ENCODE data around the gene PUM1.
"Not testable (repeated sequence)": the region's sequence is repeated elsewhere in the genome, so short reads cannot be mapped to it uniquely, and the experiment has no call there.

Gene PUM1

DNA sequence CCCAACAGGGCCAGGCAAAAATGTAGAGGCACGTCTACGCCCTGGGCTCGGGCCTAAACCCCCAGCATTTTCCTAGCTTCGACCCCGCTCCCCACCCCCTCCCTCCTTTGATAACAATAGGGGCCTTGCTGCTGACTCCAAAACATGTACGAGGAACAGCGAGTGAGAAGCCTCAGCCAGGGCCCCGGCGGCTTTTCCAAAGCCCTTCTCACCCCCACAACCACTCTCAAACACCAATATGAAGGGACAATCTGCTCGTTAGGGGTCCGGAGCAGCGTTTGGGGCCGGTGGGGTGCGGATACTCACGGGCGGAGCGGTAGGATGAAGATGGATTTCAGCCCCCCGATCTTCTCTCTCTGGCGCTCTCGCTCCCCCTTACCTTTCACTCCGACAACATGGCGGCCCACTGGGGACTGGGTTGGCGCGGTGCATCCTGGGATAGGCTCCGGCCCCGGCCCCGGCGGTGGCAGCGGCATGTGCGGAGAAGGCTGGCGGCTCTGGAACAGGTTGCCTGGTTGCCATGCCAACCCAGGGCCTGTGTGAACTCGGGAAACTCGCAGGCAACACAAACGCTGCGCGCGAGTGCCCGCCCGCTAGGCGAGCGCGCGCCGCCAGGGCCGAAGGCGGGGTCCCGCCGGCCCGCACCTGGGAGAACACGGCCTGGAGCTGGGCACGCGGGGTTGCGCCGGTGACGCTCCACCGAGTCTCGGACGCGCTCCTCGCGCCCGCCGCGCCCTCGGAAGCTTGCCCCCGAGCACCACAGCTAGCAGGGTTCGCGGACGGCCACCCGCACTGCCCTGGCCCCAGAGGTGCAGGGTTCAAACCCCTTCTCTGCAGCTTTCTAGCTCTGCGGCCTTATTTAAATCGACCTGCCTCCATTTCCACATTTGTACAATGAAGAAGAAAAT is at the start of gene PUM1:
Gene PUM1 (minus strand): TSS at position 408 of the 908 bp plus-strand sequence. CDS start 6,151 bp downstream, outside the sequence.
- peak; percentile 97 for DNase-seq (ENCODE audit: low spot score)

GRCh38 chr1:31112266-31112935 is 46.9 kb upstream of the PUM1 start:
- no peak for DNase-seq (ENCODE audit: low spot score)

GRCh38 chr1:31111290-31111951 is 45.9 kb upstream of the PUM1 start:
- DNase-seq (ENCODE audit: low spot score) = no peak

- DNase-seq (ENCODE audit: low spot score) = no peak
These were observed 45.3 kb upstream of the PUM1 start for GRCh38 chr1:31110846-31111245.

GRCh38 chr1:31108861-31109260 is 43.3 kb upstream of the PUM1 start:
- DNase-seq (ENCODE audit: low spot score) = no peak

GRCh38 chr1:31105646-31106045 is 40.1 kb upstream of the PUM1 start:
- no peak for DNase-seq (ENCODE audit: low spot score)

- DNase-seq (ENCODE audit: low spot score) = no peak
These were observed 37.0 kb upstream of the PUM1 start for GRCh38 chr1:31102501-31102950.

DNA sequence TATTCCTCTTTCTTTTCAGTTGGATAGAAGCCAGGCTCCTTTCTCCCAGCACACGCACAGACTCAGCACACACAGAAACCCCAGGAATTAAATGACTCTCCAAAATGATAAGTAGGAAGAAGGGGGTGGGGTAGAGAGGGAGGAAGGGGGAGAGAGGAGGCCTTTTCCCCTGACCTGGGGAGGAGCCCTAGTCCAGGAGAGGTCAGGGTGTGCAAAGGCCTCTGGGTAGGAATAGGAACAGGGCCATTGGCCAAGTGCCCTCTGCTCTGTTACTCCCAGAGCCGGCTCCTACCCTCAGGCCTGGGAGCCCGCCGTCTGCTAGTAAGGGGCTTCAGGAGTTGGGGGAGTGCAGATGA is 35.6 kb upstream of the PUM1 start:
- no peak for DNase-seq (ENCODE audit: low spot score)

DNA sequence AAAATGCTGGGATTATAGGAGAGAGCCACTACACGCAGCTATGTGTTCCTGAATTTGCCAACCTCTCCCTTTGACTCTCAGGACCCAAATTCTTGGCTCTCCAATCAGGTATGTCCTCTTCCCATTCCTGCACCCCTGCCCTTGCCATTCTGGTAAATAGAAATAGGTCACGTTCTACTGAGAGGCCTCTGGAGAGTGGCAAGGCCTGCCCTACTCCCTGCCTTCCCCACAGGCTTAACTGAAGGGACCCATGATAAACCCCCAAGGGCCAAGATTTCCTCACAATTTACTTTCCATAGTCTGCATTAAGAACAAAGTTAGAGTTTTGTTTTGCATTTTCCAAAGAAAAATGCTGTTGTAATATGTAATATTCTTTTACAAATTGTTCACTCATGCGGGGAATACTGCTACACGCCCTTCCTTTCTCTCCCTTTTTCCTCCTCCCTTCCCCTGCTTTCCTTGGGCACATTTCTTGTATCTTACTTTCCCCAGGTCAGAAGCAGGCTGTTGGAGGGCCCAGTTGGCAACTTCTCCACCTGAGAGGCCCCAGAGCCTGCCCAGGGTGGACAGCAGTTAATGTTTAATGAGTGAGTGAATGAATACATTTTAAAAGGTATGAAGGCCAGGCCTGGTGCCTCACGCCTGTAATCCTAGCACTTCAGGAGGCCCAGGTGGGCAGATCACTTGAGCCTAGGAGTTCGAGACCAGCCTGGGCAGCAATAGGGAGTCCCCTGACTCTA is 33.9 kb upstream of the PUM1 start:
- no peak for DNase-seq (ENCODE audit: low spot score)

GRCh38 chr1:31095985-31096384 is 30.5 kb upstream of the PUM1 start:
- DNase-seq (ENCODE audit: low spot score) = no peak

GRCh38 chr1:31095298-31095981 is 29.9 kb upstream of the PUM1 start:
- DNase-seq (ENCODE audit: low spot score) = no peak

DNA sequence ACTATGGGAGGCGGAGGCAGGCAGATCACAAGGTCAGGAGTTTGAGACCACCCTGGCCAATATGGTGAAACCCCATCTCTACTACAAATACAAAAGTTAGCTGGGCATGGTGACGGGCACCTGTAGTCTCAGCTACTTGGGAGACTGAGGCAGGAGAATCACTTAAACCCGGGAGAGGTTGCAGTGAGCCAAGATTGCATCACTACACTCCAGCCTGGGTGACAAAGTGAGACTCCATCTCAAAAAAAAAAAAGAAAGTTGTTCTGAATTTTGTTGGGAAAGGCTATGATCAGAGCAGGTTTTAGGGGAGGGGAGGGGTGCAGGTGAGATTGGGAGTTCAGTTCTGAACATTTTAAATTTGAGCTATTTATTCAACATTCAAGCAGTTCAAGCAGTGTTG is 22.6 kb upstream of the PUM1 start:
- not testable (repeated sequence) for DNase-seq (ENCODE audit: low spot score)

DNA sequence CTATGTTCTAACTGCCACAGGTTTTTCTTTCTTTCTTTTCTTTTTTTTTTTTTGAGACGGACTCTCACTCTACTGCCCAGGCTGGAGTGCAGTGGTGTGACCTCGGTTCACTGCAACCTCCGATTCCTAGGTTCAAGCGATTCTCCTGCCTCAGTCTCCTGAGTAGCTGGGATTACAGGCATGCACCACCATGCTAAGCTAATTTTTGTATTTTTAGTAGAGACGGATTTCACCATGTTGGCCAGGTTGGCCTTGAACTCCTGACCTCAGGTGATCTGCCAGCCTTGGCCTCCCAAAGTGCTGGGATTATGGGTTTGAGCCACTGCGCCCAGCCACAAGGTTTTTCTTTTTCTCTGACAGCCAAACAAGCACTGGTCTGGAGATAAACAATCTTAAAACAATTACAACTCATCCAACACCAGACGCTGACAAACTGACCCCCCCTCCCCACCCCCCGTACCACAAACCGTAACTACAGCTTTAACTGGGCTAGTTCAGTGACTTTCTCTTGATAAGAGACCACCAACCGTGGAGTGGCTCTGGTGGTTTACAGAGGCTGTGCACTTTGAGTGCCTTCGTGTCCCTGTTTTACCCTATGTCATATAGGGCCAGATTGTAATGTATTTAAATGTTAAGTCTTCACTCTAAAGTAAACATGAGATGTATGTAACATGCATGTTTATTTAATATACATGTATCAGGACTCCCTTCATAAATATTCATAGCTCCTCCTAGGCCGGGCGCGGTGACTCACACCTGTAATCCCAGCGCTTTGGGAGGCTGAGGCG is 19.5 kb upstream of the PUM1 start:
- DNase-seq (ENCODE audit: low spot score) = no peak

DNA sequence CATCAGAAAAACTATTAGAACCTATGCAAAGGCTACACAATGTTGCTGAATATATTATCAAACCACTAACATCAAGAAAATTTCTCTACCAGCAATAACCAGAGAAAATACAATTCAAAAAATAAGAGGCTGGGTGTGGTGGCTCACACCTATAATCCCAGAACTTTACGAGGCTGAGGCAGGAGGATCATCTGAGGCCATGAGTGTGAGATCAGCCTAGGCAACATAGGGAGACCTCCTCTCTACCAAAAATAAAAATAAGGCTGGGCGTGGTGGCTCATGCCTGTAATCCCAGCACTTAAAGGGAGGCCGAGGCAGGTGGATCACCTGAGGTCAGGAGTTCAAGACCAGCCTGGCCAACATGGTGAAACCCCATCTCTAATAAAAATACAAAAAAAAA is 16.9 kb upstream of the PUM1 start:
- DNase-seq (ENCODE audit: low spot score) = no peak

GRCh38 chr1:31073044-31073443 is 7.5 kb upstream of the PUM1 start:
- no peak for DNase-seq (ENCODE audit: low spot score)

GRCh38 chr1:31072304-31072746 is 6.8 kb upstream of the PUM1 start:
- no peak for DNase-seq (ENCODE audit: low spot score)

DNA sequence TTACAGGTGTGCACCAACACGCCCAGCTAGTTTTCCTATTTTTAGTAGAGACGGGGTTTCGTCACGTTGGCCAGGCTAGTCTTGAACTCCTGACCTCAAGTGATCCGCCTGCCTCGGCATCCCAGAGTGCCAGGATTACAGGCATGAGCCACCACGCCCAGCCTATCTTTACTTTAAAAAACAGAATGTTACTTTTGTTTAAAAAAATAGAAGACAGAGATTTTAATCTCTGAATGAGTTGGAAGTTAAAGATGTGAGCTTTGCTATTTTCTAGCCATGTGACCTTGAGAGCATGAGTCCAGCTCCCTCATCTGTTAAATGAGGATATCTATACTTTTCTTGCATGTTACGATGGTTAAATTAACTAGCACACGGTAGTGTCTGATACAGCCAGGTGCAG is 3.9 kb upstream of the PUM1 start:
- no peak for DNase-seq (ENCODE audit: low spot score)

DNA sequence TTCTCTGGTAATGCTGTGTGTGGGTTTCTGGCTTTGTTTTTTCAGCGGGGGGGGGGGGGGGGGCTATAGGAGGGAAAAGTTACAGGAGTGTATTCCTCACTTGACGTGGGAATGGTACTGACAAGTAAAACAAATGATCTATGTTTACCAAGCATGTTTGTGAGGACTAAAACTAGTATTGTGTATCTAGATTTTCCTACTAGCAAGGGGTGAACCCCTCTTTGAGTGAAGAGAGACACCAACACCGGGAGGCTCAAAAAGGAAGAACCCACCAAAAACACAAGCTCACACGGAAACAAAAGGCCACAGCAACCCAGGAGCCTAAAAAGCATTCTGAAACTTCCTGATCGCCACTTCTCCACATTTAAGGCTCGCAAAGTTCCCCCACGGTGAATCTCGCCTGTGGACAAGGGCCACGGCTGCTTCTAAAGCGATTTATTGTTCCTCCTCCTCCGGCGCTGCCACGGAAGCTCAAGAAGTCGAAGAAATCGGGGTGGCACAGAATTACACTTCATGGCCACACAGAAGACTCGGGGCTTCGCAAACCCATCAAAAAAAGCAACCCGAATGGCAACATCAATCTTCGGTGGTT is 703 bp downstream of the PUM1 start:
- DNase-seq (ENCODE audit: low spot score) = no peak

GRCh38 chr1:31064111-31064717 is 1.3 kb downstream of the PUM1 start:
- DNase-seq (ENCODE audit: low spot score) = no peak

DNA sequence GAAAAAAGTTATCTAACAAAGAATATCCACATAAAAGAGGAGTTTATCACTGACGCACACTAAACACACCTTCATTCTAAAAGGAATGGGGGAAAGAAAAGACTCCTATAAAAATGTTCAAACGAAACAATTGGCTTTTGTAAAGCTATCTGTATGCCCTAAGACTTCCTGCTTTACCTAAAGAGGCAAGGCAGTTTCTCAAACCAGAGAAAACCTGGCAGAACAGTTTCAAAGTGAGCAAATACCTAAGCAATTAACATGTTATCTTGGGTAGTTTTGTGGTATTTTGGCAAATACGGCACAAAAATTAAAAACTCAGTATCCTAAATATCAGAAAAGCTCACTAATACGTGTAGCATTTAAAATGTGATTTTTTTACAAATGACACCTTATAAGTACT is 1.9 kb downstream of the PUM1 start:
- no peak for DNase-seq (ENCODE audit: low spot score)
